NCI-H748 treated with DMSO at 0.1 percent for 48 hours (cell line): Measurements from ENCODE around the gene PELI1.
"Not testable (repeated sequence)": the region's sequence is repeated elsewhere in the genome, so short reads cannot be mapped to it uniquely, and the experiment has no call there.

Experiments used
- DNase-seq: peaks from one replicate; lab custom pipeline; 2025; lab: John Stamatoyannopoulos, UW

The PELI1 gene

GRCh38 chr2:64122358-64122757, 21.9 kb downstream of the PELI1 start:
- no peak for DNase-seq

GRCh38 chr2:64120928-64121327, 23.3 kb downstream of the PELI1 start:
- no peak for DNase-seq

GRCh38 chr2:64120008-64120407, 24.2 kb downstream of the PELI1 start:
- DNase-seq = no peak

- no peak for DNase-seq
Measured at GRCh38 chr2:64119369-64119768, 24.9 kb downstream of the PELI1 start.

GRCh38 chr2:64115808-64116598, 28.2 kb downstream of the PELI1 start:
- no peak for DNase-seq

- DNase-seq = no peak
Measured at GRCh38 chr2:64114912-64115277, 29.3 kb downstream of the PELI1 start.

- no peak for DNase-seq
Measured at GRCh38 chr2:64114063-64114911, 29.9 kb downstream of the PELI1 start.

GRCh38 chr2:64112016-64112415, 32.2 kb downstream of the PELI1 start:
- no peak for DNase-seq

- DNase-seq = no peak
Measured at GRCh38 chr2:64111426-64111825, 32.8 kb downstream of the PELI1 start.

GRCh38 chr2:64108666-64109241, 35.5 kb downstream of the PELI1 start:
- DNase-seq = no peak

- no peak for DNase-seq
Measured at GRCh38 chr2:64106481-64106880, 37.7 kb downstream of the PELI1 start.

GRCh38 chr2:64105670-64106461, 38.4 kb downstream of the PELI1 start:
- no peak for DNase-seq

GRCh38 chr2:64104933-64105332, 39.3 kb downstream of the PELI1 start:
- peak; percentile 12 for DNase-seq

GRCh38 chr2:64102736-64103135, 41.5 kb downstream of the PELI1 start:
- not testable (repeated sequence) for DNase-seq

GRCh38 chr2:64101141-64101591, 43.1 kb downstream of the PELI1 start:
- DNase-seq = no peak

GRCh38 chr2:64100584-64100983, 43.6 kb downstream of the PELI1 start:
- not testable (repeated sequence) for DNase-seq

GRCh38 chr2:64094663-64095382, 49.4 kb downstream of the PELI1 start:
- DNase-seq = no peak

- DNase-seq = no peak
Measured at GRCh38 chr2:64093341-64093740, 50.9 kb downstream of the PELI1 start.

GRCh38 chr2:64092502-64092901, 51.7 kb downstream of the PELI1 start:
- DNase-seq = no peak

- no peak for DNase-seq
Measured at GRCh38 chr2:64090264-64090663, 54.0 kb downstream of the PELI1 start.

- DNase-seq = no peak
Measured at GRCh38 chr2:64086347-64087082, 57.7 kb downstream of the PELI1 start.
